SW480 (cell line): ENCODE data around the gene NT5C3B.

ENCODE experiments used
- DNase-seq: peaks from one replicate; pipeline ENCODE4 v3.0.0-alpha.2; 2016; ENCODE audit warnings: low spot score

Gene NT5C3B

DNA sequence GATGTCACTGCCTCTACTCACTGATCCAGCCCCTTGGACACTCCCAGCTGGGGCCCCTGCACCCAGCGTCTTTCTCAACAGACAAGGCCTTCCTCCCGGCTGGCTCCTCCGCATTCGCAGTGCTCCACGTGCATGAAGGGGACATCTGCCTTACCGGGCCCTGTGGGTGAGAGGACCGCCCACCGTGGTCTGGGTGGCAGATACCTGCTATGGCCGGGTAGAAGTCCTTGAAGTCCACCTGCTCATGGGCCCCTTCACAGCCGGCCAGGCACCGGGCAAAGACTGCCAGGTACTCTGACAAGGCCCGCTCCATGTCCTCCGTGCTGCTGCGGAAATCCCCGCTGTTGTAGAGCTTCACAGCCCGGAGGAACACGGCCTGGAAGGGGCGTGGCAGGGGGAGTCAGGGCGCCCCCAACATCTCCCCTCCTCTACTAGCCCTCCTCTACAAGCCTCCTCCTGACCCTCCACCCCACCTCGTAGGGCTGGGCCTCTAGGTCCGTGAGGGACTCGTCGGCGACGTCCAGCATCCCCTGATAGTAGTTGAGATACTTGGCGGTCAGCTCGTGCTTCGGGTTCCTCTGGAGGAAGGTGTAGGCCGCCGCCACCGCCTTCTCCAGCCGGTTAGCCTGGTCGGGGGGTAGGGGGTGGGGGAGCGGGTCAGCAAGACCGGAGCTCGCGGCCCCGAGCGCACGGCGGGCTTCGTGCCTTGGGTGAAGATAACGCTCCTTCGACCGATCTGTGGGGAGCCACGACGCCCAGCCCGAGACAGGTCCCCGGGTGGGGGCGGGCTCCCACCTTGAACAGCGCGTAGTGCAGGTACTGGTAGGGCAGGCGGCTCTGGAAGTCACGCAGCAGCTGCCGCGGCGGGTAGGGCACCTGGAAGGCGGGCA, 25.1 kb downstream of the NT5C3B start:
- DNase-seq, result no peak

DNA sequence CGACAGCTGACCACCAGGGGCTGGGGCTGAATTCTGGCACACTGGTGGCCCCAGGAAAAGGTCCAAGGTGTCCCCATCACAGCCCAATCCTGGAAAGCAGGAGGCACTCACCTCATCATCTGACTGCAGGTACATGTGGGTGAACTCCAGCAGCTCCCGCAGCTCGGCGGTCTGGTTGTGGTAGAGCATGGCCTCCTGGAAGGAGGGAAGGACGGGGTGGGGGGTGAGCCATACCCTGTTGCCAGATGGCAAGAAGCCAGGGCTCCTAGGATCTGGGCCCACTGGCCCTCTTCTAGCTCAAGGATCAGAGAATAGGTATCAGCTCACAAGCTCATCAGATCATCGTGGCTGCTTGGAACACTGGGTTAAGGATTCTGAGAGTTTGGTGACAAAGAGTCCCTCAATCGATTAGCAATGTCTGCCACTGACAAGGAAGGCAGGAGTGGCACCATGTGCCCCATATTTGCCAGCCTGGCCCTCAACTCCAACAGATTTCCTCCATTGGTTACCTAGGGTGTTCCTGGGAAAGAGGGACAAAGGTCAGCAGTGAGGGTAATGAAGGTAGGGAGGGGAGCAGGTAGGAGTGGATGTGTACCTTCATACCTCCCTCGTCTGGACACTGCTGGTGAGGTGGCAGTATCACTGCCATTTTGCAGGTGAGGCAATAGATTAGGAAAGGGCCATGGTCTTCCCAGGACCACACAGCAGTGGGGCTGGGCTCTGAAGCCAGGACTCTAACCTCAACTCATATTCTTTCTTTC, 29.2 kb downstream of the NT5C3B start:
- DNase-seq, result no peak

DNA sequence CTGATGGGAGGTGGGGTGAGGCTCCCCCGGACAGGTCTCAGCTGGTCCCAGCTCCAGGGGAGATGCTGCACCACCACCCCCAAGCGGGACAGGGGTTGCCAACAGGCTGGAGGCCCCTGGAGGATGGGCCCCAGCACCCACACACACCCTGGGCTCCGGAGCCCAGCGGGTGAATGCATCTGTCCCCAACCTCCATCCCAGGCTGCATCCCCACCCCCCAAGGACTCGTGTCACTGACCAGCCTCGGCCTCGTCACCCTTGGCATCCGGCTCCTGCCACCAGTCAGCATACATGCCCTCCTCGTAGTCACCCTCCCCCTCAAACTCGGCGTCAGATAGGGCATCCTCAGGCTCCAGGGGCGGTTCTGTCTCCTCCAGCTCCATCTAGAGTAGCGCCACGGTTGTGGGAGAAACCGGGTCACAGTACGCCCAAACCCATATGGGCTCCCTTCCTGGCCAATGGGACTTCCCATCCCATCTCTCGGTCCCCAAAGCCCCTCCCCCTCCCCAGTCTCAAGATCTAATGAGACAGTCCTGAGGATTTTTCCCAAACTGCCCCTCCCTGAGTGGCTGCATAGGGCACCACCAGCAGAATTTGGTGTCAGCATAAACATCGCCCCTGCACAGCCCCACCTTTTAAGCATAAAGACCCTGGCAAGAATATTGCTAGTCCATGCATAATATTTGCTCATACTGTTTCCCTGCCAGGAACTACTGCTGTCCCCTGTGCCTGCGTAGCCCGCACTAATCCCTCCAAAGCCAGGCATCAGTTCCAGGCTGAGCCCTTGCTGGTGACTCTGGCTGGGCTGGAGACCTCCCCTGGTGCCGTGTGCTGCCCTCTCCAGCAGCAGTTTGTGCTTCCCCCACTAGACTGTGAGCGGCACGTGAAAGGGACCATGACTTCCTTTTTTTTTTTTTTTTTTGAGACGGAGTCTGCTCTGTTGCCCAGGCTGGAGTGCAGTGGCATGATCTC, 32.7 kb downstream of the NT5C3B start:
- no peak for DNase-seq

DNA sequence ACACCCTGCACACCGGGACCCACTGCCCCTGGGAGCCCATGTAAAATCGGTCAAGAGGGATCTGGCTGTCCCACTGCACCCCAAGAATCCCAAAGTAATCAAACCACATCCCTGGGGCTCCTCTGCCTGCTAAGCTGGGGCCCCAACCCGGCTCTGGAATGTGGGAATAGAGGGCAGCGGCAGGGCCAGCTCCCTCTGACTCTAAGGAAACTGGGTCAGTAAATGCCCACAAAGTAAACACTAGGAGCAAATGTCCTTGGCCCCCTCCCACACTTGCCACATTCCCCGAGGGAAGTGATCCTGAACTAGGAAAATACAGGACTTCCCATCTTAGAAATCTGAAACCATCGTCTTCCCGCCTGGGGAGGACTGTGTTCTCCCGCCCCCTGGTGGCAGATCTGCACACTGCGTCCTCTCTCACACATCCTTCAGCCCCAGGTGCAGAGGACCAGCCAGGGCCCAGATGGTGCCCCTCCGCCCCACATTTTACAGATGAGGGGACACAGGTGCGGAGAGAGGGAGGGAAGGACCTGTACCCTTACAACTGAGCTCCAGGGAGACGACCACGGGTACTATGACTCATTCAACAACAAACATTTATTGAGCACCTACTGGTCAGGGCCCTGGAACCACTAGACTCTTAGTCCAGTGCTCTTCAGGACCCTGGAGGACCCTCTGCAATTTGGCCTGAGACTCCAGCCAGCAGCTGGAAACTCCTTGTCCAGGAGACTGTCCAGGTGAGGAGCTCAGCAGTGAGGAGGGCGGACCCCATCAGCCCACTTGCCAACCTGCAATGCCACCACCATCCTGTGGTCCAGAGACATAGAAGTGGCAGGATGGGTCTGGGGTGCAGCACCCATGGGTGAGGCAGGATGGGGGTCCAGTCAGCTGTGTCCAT, 34.4 kb downstream of the NT5C3B start:
- DNase-seq, result peak; percentile 86

DNA sequence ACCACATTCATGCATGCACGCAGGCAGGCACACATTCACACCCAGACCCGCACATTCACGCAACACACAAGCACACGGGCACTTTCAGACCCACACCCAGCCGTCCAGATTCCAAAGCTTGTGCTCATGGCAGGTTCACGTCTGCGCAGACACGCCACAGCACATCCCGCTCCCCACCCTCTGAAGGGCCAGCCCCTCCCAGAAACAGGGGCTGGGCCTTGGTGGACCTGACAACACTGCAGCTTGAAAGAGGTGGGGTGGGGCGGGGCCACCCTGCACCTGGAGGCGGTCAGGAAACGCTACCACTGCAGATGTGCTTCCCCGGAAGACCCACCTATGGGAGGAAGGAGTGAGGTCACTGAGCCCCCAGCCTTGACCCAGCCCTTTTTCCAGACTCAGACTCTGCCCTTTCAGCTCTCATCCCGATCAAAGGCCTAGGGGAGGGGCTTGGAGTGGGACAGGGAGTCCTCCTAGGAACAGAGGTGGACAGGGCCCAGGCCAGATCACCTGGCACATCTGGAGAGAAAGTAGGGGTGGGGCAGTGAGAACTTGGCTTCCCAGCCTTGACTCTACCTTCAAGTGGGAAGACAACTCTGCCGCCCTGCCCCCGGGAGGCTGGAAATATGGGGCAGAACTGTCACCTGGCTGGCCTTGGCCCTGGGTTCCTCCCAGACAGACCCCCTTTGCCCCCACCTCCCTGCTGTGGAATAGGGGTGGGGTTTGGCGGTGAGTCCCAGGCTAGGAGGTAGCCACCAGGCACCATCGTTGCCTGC, 35.2 kb downstream of the NT5C3B start:
- peak; percentile 99 for DNase-seq

DNA sequence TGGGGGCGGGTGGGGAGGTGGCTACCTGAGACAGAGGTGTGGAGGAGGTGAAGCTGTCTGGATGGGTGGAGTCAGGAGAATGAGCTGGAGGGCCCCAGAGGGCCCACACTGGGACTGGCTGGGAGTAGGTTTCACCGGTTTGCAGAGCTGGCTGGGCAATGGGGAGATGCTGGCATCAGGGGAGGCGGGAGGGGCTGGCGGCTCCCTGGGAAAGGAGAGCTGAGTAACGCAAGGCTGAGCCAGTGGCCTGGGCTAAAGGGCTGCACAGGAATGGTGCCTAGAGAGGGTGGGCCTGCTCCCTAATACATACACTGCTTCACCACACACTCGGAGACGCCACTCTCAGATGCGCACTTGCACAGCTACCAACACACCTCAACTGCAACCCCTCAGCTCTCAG, 36.7 kb downstream of the NT5C3B start:
- peak; percentile 41 for DNase-seq

DNA sequence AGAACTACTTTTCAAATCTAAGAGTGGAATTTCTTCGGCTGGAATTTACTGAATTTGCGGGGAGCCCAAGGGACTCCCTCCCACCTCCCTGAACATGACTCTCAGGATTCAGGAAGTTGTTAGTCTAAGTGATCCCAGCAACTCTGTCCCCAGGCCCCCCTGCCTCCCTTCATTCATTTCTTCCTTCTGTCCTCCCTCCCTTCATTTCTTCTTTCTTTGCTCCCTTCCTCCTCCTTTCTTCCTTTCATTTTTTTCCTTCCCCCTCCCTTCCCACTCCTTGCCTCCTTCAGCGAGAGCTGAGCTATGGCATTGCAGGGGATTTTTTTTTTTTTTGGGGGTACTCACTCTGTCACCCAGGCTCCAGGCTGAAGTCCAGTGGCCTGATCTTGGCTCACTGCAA, 38.7 kb downstream of the NT5C3B start:
- DNase-seq, result no peak

DNA sequence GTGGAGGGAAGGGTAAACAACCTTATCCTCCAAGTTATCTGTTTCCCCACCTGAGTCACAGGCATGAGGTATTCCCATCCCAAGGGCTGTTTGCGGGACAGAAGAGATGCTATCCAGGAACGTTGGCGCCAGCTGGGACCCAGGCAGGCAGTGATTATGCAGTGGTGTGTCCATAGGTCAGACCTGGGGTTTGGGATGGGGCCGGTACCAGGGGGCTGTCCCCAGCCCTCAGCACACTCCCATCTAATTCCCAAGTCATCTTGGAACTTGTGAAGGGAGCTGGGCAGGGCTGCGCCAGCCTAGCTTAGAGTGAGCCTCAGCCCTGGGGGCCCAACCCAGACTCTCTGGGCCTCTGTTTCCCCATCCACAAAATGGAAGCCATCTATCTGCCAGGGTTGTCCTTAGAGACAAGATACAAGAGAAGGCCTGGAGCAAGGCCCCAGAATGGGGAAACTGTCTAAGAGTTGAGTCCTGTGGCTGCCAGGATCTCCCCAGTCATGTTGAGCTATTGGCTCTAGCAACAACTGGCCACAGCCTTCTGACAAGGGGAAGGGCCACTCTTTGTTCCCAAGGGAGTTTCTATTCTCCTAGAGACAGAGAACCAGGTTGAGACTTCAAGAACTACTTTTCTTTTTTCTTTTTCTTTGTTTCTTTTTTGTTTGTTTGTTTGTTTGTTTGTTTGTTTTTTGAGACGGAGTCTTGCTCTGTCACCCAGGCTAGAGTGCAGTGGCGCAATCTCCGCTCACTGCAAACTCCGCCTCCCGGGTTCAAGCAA, 39.7 kb downstream of the NT5C3B start:
- DNase-seq, result no peak

DNA sequence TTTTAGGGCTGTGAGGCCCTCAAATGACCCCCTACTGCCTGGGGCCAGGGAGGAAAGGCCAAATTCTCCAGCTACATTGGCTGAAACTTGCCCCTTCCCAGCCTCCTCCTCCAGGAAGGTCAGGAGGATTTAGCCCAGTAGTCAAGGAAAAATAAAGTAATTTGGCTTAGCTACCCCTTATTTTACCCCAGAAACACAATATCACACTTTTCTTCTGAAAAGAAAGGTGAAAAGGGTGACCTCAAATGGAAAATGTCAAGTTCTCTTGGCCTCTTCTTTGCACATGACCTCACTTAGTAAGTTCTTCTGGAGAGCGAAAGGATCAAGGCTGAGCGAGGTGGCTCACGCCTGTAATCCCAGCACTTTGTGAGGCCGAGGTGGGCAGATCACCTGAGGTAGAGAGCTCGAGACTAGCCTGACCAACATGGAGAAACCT, 41.5 kb downstream of the NT5C3B start:
- DNase-seq, result no peak

DNA sequence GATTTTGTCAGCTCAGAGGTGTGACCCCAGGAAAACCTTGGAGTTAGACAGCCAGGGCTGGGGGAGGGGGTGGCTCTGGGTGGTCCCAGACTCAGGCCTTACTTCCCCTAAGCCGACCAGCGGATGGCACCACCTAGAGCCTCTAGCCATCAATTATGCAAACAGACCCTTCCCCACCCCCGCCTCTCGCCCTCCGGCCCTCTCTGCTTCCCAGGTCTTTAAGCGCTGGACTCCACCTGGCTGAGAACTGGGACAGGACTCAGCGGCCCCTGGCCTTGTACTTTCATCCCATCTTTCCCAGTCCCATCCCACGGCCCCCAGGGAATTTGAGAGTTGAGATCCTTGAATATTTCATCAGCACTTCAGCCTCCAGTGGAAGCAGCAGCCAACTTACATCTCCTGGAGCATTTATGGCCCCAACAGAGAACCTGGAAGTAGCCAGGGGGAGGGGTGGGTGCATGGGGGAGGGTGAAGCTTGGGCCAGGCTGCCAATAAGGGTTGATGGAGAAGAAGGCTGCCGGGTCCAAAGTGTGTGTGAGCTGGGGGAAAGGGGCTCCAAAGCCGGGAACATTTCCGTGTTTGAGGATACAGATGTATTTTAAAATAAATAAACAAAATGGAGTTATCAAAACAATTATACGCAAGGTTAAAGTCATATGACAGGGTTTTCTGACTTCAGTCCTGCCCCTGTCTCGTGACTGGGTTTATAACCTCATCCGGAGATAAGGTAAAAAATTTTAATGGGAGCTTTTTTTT, 42.1 kb downstream of the NT5C3B start:
- DNase-seq, result peak; percentile 42

DNA sequence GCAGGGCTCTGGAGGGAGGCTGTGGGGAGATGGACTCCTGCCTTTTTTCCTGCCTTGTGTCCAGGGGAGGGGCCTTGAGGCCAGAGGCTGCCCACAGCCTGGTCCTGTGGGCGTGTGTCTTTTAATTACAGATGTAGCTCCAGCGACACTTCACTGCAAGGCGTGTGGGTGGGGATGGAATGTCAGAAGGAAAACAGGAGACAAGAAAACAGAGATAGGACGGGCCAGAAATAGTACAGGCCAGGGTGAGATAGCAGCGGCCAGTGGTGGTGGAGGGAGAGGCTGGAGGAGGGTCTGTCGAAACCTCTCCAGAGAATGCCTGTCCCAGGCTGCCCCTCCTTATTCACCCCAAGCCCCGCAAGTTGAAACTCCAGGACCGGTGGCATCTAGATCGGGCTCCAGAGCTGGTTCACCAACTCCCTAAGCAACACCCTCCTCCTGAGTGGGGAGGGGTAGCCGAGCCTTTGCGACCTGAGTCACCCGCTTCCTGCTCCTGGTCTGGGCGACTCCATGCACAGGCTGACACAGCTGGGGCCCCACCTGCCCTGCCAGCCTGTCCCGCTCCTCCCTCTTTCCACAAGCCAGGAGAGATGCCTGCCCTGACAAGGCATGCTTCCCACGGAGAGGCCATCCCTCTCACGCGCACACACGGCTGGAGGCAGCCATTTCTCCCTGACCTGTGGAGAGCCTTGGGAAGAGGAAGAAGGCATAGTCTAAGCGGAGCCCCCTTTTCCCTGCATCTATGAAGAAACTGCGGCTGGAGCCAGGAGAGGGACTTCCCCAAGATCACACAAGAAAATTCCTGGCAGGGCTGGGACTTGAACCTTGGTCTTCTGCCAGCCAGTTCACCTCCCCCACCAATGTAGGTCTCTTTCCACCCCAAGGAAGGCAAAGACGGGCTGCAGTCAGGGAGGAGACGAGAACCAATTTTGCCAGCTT, 42.9 kb downstream of the NT5C3B start:
- DNase-seq, result peak; percentile 98

DNA sequence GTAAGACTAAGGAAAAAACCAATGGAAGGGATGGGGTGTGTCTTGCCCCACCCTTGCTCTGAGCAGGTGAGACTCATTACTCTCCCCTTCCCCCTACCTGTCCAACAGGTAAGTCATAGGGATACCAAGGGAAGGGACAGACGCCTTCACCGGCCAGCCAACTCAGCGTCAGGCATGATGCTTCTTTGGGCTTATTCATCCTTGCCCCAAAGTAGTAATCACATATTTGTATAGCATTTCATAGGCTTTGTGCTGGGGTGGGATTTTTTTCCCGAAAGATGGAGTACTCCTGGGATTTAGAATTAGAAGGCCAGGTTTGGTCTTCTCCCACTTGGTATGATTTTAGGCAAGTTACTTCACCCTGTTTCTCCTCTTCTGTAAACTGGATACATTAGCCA, 49.0 kb downstream of the NT5C3B start:
- DNase-seq, result no peak

DNA sequence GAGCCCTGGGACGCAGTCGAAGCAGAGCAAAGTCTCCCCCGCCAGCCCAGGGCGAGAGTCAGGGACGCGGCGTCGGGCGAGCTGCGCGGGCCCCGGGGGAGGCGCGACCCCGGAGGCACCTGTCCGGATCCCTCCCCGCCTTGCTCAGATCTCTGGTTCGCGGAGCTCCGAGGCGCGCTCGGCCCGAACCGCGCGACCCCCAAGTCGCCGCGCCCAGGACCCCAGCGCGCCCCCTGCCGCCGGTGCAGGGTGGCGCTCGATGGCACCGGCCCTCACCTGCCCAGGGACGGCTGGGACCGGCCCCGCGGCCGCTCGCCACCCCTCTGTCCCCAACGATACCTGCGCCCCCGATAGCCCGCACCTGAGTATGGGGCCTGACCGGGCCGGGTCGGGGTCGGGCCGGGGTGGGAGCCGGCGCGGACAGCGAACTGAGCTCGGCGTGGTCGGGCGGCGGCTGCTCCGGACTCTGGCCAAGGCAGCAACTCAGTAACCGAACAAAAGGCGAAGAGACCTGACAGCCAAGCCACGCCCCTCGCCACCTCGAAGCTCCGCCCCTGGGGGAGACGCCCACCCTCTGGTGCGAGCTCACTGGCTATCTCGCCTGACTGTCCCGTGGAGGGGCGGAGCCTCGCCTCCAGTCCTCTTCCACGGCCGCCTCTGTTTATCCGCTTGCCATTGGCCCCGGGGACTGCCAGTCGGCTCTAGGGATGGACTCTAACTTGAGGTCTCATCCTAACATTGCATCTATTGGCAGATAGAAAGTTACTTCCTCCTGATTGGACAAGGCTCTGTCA, 49.6 kb downstream of the NT5C3B start, which contains the start of gene JUP:
Gene JUP (minus strand): TSS at position 485 of the 794 bp plus-strand sequence. CDS start 14,857 bp downstream, outside the sequence.
- peak; percentile 100 for DNase-seq

DNA sequence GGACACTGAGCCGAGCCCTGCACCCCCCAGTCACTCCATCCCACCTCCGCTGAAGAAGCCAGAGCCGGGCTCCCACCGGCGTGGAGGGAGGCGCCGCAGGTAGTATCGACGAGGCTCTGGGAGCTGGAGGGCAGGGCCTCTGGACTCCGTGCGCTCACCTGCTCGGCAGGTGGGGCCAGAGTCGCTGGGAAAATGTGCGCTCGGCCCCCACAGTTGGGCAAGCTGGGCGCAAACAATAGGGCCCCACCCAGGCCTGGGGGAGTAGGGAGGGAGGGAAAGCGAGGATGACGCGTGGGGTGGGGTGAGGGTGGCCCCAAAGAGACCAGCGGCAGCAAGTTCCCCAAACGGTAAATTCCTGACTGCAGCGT, 50.2 kb downstream of the NT5C3B start:
- peak; percentile 84 for DNase-seq

DNA sequence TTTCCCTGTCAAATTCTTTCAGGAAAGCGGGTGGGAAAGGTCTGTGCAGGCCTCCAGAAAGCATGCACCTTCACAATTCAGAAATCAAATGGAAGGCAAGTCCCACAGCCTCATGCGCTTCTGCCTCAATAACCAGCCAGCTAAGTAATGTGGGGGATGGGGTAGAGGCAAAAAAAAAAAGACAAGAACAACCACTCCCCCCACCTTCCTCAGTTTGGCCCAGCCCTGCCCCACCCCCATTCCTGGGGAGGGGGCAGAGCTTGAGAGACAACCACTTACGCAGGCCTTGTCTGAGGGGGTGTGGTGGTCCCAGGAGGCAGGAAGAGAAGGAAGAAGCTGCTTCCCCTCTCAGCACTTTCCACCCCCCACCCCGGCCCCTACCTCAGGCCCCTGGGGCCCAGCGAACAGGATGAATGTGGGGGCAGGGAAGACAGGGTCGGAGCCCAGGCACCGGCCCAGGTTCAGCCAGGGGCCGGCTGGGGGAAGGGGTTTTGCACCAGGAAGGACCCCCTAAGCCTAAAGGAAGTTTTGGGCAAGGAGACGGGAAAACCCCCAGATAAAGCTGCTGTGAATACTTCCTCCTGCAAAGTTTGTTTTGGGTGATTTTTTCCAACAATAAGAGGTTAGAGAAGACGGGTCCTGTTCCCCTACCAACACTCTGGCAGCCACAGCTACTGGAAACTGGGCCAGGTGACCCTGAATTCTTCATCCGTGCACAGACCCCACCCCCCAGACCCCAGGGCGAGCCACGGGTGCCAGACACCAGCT, 50.8 kb downstream of the NT5C3B start:
- DNase-seq, result peak; percentile 46
